Measurements from ENCODE around the gene SBNO2.

SBNO2 gene

GRCh38 chr19:1070931-1071791 is 102.9 kb downstream of the SBNO2 start:
- no peak for DNase-seq

GRCh38 chr19:1070576-1070930 is 103.5 kb downstream of the SBNO2 start:
- no peak for DNase-seq

GRCh38 chr19:1069009-1069779 is 104.9 kb downstream of the SBNO2 start:
- DNase-seq = peak; percentile 98

- DNase-seq = peak; percentile 79
These were observed 105.8 kb downstream of the SBNO2 start for GRCh38 chr19:1068009-1069001.

GRCh38 chr19:1067341-1067957 is 106.6 kb downstream of the SBNO2 start:
- DNase-seq = peak; percentile 46

- peak; percentile 82 for DNase-seq
These were observed 107.2 kb downstream of the SBNO2 start, which contains the start of gene ARHGAP45 for GRCh38 chr19:1066748-1067340. Gene ARHGAP45 (plus strand): TSS chr19:1067167. CDS start chr19:1067406, 239 bp downstream.

- DNase-seq = no peak
These were observed 107.8 kb downstream of the SBNO2 start for GRCh38 chr19:1066251-1066747.

- no peak for DNase-seq
These were observed 108.4 kb downstream of the SBNO2 start for GRCh38 chr19:1065606-1066109.

- DNase-seq = peak; percentile 64
These were observed 109.1 kb downstream of the SBNO2 start for GRCh38 chr19:1064661-1065605.

- DNase-seq = no peak
These were observed 110.0 kb downstream of the SBNO2 start for GRCh38 chr19:1063909-1064660.

- peak; percentile 72 for DNase-seq
These were observed 110.8 kb downstream of the SBNO2 start for GRCh38 chr19:1063030-1063908.

GRCh38 chr19:1062387-1063029 is 111.6 kb downstream of the SBNO2 start:
- no peak for DNase-seq

- DNase-seq = no peak
These were observed 112.1 kb downstream of the SBNO2 start for GRCh38 chr19:1061987-1062386.

- DNase-seq = no peak
These were observed 113.4 kb downstream of the SBNO2 start for GRCh38 chr19:1060689-1061088.

GRCh38 chr19:1058112-1058511 is 116.0 kb downstream of the SBNO2 start:
- DNase-seq = no peak
